GM21447 (cell line): ENCODE measurements around the gene MSH5.

Experiments used
- ATAC-seq: cut with Tn5 transposase; IDR thresholded peaks from one replicate; pipeline ENCODE4 v1.9.1; 2021; ENCODE audit not compliant: unreplicated experiment

MSH5 gene

GRCh38 chr6:31752739-31753319 lies 13.0 kb downstream of the MSH5 start:
- ATAC-seq: no peak

GRCh38 chr6:31758281-31758680 lies 18.5 kb downstream of the MSH5 start:
- no peak for ATAC-seq

GRCh38 chr6:31760790-31761189 lies 21.0 kb downstream of the MSH5 start:
- ATAC-seq: no peak

- ATAC-seq: no peak
Observed at GRCh38 chr6:31761343-31761742, 21.5 kb downstream of the MSH5 start.

- ATAC-seq: no peak
Observed at GRCh38 chr6:31762356-31762755, 22.6 kb downstream of the MSH5 start, which contains the start of gene SAPCD1. SAPCD1 (plus strand) TSS chr6:31762656; CDS start chr6:31763055, 399 bp downstream.

- no peak for ATAC-seq
Observed at GRCh38 chr6:31762878-31763618, 23.2 kb downstream of the MSH5 start.

GRCh38 chr6:31763619-31763940 lies 23.8 kb downstream of the MSH5 start:
- ATAC-seq: no peak

- no peak for ATAC-seq
Observed at GRCh38 chr6:31764198-31764597, 24.4 kb downstream of the MSH5 start.

- no peak for ATAC-seq
Observed at GRCh38 chr6:31765559-31765909, 25.7 kb downstream of the MSH5 start.

- no peak for ATAC-seq
Observed at GRCh38 chr6:31765910-31766794, 26.3 kb downstream of the MSH5 start.

GRCh38 chr6:31767096-31767645 lies 27.4 kb downstream of the MSH5 start:
- ATAC-seq: no peak

- no peak for ATAC-seq
Observed at GRCh38 chr6:31768363-31769257, 28.8 kb downstream of the MSH5 start.

GRCh38 chr6:31769684-31770371 lies 30.0 kb downstream of the MSH5 start:
- no peak for ATAC-seq

GRCh38 chr6:31770860-31771259 lies 31.1 kb downstream of the MSH5 start:
- no peak for ATAC-seq

- no peak for ATAC-seq
Observed at GRCh38 chr6:31771992-31772358, 32.2 kb downstream of the MSH5 start.

- ATAC-seq: no peak
Observed at GRCh38 chr6:31775184-31775583, 35.4 kb downstream of the MSH5 start.

GRCh38 chr6:31775633-31776484 lies 36.1 kb downstream of the MSH5 start:
- ATAC-seq: no peak

- no peak for ATAC-seq
Observed at GRCh38 chr6:31776485-31776988, 36.7 kb downstream of the MSH5 start.
